NCI-H1048 (cell line): ENCODE measurements around the gene CBX7.

Source experiments
- DNase-seq: peaks from one replicate; lab custom pipeline; 2025; lab: John Stamatoyannopoulos, UW

CBX7 gene

DNA sequence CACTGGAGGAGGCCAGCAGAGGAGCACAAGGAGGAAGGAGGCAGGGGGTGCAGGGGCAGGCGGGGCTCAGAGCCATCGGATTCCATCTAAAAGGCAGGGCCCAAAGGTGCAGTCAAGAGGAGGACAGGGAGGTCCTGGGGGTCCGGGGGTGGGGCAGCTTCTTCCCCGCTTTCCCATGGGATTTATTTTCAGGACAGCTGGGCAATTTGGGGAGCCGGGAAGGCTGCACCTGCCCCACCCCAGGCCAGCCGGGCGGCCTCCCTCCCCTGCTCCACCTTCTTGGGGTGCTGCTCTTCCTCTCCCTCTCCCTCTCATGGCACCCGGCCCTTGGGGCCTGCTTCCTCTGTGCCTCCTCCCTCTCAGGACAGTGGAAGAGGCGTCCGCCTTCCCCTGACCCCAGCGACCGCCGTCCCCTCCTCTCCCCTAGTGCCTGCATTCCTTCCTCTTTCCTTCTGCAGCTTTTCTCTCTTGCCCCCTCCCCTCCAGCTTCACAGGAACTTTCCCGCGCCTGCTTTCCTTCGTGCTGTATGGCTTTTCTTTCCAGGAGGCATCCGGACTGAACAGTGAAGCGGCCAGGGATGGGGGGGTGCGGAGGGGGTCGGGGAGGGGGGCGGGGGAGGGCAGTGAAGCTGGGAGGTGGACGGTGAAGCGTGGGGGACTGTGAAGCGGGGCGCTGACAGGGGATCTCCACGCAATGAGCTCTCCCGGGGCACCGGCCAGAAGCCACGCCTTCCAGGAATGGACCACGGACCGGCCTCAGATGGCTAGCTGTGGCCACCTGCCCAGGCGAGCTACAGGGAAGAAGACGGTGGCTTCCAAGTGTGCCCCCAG, 28.5 kb downstream of the CBX7 start:
- DNase-seq: no peak

DNA sequence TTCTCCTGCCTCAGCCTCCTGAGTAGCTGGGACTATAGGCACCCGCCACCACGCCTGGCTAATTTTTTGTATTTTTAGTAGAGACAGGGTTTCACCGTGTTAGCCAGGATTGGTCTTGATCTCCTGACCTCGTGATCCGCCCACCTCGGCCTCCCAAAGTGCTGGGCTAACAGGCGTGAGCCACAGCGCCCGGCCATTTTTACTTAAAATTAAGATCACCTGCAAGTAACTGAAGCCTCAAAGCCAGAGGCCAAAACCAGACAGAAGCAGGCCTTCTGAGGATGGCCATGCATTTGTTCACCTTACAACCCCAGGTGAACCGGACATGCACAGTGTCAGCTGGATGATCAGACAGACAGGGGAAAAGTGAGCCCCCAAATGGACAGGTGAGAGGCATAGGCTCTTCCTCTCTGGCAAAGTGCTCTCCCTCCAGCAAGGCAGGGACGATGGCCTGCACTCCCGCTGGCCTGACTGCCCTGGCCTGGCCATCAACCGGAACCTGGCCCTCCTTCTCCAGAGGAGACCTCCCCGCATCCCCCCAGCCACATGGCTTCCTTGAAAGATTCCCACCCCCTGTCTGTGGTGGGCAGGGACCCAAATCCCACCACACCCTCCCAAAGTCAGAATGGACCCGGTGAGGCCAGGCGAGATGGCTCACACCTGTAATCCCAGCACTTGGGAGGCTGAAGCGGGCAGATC, 29.6 kb downstream of the CBX7 start:
- DNase-seq: no peak

DNA sequence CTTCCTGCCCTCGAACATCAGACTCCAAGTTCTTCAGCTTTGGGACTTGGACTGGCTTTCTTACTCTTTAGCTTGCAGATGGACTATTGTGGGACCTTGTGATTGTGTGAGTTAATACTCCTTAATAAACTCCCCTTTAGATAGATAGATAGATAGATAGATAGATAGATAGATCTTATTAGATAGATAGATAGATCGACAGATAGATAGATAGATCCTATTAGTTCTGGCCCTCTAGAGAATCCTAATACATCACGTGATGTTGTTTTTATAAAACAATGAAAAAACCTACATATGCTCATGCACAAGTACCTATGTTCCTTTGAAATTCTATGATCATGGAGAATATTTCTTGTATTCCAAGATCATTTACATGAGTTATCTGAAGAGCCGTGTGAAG, 31.5 kb downstream of the CBX7 start:
- DNase-seq: no peak

DNA sequence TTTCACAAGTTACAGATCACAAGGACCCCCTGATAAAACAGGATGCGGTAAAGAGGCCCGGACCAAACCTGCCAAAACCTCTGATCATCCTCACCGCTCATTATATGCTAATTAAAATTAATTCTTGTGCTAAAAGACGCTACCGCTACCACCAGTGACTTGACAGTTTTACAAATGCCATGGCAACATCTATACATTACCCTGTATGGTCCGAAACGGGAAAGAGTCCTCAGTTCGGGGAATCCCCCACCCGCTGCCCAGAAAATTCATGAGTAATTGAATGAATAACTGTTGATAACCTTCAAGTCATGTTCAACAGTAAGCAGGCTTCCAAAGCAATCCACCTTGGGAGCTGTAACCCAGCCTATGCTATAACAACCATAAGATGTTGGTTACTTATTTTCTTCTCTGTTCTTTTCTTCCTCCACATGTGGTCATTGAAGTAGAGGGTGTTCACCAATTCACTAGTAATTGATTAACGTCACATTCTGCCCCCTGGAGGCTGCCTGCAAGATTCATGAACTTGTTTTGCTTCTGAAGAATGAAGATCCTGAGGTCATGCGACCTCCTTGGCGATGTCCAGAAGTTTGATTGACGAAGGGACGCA, 34.8 kb downstream of the CBX7 start:
- no peak for DNase-seq

DNA sequence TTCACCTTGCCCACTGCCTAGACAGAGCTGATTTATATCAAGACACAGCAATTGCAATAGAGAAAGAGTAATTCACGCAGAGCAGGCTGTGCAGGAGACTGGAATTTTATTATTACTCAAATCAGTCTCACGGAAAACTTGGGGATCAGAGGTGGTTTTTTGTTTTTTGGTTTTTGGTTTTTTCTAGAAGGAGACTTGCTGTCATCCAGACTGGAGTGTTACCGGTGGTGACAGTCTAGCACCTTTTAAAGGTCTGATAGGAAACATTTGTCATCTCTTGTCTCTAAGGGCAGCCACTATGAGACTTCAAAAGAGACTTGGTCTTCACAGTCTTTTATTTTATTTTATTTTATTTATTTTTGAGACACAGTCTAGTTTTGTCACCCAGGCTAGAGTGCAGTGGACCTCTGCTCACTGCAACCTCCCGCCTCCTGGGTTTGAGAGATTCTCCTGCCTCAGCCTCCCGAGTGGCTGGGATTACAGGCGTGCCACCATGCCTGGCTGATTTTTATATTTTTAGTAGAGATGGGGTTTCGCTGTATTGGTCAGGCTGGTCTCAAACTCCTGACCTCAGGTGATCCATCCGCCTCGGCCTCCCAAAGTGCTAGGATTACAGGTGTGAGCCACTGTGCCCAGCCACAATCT, 36.4 kb downstream of the CBX7 start:
- no peak for DNase-seq

DNA sequence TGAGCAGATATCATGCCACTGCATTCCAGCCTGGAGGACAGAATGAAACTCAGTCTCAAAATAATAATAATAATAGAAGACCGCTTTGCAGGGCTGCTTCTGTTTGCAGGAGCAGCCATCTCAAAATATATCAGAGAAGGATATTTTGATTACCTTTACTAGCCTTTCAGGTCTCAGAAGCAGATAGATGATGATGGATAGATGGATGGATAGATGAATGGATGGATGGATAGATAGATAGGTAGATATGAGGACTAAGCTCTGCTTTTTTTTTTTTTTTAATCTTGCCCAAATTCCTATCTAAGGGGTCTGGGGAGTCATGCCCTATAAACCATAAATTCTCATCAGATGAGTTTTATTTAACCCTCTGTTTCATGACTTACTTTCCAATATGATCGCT, 36.9 kb downstream of the CBX7 start:
- no peak for DNase-seq

DNA sequence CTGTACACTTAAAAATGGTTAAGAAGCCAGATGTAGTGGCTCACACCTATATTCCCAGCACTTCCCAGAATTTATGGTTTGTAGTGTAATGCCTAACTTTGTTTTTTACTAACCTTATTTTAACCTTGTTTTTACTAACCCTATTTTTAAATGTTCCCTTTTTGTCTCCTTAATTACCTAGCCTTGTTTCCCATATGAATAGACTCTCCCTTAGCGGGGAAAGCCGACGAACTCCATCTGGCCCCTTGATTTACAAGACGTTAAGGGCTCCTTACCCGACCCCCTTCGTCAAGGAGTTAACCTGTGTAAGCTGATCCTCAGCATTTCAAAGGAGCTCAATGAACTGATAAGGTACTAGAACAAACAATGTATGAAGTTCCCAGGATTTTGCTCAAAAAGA, 38.4 kb downstream of the CBX7 start:
- no peak for DNase-seq

DNA sequence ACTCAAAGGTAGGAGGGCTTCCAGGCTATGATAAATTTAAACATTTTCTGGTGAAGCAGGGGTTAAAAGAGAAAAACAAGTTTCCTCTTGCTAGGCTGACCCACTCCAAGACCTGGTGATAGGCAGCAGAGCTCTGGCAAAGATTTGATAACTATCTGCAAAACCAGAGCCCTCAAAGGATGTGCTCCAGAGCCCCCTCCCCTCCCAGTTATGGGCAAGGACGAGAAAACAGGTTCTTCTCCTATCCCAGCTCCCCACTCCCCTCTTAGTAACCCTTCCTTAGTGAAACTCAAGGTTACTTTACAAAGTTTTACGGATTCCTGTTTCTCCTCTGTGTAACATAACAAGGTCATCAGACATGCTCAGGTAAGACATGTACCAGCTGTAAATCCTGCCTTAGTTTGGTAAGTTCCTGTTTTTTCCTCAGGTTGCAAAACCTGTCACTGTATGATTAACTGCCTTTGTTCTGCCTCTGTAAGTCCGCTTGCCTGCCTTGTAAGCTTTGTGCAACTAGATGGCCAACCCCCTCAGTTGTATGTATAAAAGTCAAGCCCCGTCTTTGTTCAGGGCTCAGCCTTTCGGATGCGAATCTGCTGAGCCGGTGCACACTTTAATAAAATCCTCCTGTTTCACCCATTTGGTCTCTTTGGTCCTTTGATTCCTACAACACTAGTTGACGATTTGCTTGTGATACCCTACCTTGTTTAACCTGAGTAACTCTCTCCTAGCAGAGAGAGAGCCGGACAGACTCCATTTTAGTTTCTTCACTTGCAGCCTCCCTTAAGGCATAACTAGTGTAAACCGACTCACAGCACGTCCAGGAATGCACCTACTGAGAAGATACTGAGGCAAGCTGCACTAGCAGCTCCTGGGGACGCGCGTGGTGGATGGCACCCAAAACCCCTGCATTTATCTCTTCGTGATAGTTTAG, 41.6 kb downstream of the CBX7 start:
- no peak for DNase-seq

DNA sequence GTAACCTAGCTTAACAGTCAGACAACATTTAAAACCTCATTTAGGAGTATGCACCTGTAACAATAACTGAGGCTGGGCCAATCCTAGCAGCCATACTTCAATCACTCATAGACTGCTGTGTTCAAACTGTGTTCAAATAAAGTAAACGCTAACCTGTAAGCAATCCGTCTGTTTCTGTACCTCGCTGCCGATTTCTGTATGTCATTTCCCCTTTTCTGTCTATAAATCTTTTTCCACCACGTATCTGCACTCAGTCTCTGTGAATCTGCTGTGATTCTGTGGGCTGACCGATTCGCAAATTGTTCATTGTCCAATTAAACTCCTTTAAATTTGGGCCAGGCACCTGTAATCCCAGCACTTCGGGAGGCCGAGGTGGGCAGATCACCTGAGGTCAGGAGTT, 43.1 kb downstream of the CBX7 start:
- DNase-seq: no peak

DNA sequence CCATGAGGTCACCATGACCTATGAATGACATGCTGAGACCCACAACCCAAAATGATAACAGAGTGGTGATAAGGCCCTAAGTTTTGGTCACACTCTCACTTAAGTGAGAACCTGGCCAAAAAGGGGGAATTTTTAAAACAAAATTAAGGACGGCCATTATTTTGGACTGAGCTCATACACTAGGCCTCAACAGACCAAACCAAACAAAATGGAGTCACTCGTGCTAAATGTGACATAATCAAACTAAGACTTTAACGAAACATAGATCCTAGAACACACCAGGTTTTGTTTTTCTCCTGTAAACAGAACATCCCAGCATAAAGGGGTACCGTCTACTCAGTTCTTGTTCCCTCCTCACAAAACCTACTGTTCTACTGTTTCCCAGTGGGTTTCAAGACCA, 44.0 kb downstream of the CBX7 start:
- no peak for DNase-seq

DNA sequence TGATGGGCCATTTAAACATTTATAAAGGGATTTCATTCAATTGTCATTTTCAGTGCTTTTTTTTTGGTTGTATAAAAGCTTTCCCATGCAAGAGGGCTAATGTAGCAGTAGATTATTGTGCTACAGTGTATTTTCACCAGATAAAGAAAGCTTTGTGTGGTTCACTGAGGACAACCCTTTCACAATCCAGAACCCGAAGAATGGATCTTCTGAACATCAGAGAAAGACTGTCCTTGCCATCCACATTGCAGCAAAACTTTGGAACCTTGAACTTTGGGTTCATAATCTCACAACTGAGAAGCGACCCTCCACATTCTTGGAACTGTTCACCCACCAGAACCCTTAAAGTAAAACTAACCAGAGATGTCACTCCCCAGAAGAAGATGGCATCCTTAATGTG, 46.2 kb downstream of the CBX7 start:
- DNase-seq: no peak

DNA sequence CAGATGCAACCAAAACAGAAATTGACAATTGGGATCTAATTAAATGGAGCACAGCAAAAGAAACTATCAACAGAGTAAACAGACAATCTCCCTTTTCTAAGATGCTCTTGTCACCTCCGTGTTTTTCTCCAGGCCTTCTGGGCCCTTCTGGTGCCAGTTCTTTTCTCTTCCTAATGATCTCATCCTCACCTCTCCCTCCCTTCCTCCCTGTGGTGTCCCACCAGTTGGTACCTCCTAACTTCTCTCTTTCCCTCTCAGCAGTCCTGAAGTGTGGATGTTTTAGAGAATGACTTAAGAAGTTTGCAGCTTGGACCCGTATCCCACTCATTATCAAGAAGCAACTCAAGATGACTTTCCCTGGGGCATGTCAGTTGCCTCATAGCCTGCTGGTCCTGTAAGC, 49.0 kb downstream of the CBX7 start:
- no peak for DNase-seq

DNA sequence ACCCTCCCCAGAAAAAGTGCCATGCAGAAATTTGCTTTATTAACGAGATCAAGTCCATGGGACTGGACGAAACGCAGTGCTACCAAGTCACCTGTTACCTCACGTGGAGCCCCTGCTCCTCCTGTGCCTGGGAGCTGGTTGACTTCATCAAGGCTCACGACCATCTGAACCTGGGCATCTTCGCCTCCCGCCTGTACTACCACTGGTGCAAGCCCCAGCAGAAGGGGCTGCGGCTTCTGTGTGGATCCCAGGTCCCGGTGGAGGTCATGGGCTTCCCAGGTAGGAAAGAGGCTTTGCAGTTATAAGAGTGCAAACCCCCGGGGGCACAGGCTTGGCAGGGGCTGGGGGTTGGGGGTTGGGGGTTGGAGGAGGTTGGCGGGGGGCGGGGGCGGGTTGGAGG, 51.3 kb downstream of the CBX7 start:
- DNase-seq: no peak

DNA sequence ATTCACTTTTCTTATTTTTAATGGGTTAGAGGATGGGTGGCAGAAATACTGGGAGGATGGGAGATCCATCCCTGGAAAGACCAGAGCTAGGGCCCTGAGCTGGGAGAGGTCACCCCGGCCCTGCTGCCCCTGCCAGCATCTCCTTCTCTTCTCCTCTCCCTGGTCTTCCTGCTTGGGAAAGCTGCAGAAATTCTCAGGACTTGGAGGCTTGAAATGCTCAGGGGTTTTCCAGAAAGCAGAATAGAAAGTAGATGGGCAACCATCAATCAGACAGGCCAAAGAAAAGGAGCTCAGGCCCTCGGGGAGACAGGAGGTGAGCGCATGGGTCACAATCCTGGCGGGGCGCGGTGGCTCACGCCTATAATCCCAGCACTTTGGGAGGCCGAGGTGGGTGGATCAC, 53.9 kb downstream of the CBX7 start:
- DNase-seq: no peak

DNA sequence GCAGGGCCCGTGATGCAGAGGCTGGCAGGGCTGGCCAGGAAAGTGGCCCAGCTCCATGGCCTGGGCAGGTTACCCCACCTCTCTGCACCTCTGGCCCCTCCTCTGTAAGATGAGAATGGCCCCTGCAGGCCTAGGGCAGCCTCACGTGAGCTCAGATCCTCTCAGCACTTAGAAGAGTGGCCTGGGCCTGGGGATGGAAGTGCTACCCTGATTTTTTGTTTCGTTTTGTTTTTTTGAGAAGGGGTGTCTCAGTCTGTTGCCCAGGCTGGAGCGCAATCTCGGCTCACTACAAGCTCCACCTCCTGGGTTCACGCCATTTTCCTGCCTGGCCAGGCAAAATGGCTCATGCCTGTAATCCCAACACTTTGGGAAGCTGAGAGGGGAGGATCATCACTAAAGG, 54.5 kb downstream of the CBX7 start:
- no peak for DNase-seq

DNA sequence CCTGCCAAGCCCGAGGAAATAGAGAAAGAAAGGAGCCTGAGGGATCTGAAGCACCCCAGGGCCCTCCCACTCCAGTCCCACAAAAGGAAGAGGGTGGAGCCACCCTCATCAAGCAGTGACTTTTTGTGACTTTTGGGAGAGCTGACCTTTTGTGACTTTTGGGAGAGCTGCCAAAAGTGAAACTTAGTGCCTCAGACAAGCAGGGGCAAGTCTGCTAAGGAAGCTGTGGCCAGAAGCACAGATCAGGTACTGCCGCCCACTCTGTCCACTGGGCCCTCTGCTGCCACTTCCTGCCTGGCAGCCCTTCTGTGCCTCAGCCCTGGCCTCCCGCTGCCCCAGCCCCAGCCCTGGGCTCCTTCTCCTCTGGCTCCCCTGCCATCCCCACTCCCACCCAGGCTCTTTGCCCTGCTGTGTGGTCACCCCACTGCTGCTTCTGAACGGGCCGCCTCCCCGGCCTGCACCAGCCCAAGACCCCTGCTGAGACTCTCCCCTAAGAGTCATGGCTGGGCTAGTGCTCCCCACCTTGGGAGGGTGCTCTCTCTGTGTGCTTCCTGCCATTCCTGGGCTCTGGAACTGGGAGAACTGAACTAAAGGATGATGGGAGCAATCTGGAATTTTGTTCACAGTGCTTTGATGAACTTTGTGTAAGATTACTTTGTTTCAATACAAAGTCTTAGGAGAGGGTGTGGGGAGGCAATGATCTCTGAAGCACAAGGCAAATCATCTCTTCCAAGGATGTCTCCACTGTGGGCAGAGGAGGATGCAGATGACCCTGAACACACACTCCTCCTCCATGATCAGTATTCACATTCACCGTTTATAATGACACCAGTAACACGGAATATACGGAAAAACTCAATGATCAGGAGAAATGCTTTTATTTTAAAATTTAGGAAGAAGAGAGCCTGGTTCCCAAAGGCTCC, 55.1 kb downstream of the CBX7 start, which contains the start of gene APOBEC3H:
TSS of gene APOBEC3H (plus strand) at position 147 of the 923 bp plus-strand sequence. CDS start 3,035 bp downstream, outside the sequence.
- DNase-seq: no peak

DNA sequence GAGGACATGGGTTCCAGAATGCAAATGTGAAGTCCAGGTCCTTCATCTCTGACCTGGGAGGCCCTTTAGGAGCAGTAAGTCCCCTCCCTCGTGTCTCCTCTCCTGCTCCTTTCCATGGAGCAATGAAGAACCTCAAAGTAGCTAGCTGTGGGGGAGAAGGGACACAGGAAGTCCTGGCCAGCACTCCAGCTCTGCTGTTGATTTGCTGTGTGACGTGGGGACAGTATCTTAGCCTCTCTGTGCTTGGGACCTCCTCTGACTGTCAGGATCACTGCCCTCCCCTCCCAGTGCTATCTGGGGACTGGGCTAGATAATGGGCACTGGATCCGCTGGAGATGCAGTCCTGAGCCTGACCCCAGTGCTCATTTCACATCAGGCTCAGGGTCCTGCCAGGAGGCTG, 56.5 kb downstream of the CBX7 start:
- DNase-seq: no peak

DNA sequence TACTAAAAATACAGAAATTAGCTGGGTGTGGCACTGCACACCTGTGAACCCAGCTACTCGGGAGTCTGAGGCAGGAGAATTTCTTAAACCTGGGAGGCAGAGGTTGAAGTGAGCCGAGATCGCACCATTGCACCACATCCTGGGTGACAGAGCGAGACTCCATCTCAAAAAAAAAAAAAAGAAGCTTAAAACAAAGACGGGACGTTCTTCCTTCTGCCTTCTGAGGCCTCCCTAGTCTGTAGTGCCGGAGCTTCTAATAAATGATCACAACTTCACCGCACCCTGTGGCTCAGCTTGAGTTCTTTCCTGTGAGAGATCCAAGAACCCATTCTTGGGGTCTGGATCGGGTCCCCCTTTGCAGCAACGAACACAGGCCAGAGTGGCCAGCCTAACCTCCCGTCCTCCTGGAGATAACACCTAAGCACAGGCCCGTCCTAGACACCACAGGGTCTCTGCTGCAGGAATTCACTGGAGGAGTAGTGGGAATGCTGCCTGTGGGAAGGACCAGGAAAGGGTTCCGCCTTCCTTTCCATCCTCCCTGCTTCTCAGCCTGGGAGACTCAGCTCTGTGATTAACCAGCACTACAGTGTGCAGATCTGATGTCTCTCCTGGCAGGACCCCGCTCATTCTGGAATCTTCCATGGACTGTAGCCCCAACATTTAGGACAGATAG, 57.6 kb downstream of the CBX7 start:
- no peak for DNase-seq

DNA sequence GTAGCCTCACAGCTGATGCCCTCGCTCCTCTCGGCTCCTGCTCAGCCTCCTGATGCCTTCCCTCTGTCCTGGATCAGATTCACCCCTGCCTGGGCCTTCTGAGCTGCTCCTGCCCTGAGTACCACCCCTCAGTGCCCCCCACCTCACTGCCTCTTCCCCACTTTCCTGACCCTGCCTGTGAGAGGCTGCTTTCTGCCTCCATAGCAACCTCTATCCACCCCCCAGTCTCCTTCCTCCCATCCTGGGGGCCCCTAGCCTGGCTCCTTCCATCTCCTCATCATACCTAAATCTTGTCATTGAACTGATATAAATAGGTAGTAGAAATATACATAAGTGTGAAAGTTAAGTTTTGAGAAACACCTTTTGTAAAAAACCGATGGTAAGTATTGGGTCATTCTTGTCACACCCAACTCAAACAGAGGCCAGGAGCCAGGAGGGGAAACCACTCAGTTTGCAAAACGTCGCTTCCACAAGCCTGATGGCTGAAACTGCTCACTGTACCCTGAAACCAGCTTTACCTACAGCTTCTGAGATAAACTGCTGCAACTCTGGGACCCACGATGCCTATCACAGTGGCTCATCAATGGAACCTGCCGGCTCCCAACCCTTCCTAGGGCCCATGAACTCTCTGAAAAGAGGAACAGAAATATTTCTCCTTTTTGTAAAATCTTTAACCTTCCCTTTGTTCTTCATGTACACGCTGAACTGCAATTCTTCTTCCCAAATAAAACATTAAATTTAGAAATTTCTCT, 60.2 kb downstream of the CBX7 start:
- DNase-seq: no peak
